Measurements from ENCODE around the gene POU5F1.
"Not testable (repeated sequence)": the region's sequence is repeated elsewhere in the genome, so short reads cannot be mapped to it uniquely, and the experiment has no call there.

The POU5F1 gene

DNA sequence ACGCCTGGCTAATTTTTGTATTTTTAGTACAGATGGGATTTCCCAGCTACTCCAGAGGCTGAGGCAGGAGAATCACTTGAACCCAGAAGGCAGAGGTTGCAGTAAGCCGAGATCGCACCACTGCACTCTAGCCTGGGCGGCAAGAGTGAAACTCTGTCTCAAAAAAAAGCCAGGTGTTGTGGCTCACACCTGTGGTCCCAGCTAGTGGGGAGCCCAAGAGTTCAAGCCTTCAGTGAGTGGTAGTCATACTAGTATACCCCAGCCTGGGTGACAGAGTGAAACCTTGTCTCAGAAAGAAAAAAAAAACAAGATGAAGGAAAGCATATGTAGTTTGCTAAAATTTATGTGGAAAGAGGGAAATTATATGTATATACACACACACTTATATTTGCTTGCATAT lies 20.0 kb upstream of the POU5F1 start:
- no peak for DNase-seq (ENCODE audit: low read depth)

DNA sequence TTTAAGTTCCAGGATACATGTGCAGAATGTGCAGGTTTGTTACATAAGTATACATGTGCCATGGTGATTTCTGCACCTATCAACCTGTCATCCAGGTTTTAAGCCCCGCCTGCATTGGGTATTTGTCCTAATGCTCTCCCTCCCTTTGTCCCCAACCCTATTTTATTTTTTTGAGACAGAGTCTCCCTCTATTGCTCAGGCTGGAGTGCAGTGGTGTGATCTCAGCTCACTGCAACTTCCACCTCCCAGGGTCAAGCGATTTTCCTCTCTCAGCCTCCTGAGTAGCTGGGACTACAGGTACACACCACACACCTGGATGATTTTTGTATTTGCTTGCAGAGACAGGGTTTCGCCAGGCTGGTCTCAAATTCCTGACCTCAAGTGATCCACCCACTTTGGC lies 18.7 kb upstream of the POU5F1 start:
- DNase-seq (ENCODE audit: low read depth): not testable (repeated sequence)

DNA sequence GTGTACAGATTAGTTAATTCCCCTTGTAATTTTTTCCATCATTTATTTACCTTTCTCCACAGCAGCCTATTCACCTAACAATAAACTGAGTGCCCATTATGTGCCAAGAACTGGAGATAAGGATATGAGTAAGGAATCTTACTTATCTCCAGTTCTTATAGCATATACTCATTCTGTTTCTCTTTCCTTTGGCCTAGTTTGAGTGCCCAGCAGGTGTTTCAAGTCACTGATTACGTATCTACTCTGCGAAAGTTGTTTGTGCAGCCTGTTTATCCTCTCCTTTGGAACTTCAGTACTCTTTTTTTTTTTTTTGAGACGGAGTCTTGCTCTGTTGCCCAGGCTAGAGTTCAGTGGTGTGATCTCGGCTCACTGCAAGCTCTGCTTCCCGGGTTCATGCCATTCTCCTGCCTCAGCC lies 17.3 kb upstream of the POU5F1 start:
- DNase-seq (ENCODE audit: low read depth): no peak

DNA sequence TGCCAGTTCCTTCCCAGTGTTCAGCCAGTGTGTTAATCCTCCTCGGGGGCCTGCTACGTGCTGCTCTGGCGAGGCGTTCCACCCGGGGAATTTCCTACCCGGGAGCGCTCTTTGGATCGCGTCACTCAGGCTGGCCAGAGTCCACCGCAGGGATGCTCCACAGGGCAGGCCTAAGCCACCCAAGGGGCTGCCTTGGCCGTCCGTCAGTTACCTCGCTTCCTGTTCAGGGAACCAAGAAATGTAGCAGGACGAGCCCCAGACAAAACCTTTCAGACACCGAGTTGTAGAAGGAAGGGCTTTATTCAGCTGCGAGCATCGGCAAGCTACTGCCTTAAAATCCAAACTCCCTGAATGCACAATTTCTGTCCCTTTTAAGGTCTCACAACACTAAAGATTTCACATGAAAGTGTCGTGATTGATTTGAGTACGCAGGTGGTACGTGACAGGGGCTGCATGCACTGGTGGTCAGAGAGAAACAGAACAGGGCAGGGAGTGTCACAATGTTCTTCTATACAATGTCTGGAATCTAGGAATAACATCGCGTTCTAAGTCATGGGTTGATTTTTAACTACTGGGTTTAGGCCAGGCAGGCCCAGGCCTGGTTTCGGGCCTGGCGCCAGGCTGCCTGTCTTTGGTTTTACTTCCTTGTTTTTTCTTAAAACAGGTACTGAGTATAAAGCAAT lies 15.7 kb upstream of the POU5F1 start:
- no peak for DNase-seq (ENCODE audit: low read depth)

DNA sequence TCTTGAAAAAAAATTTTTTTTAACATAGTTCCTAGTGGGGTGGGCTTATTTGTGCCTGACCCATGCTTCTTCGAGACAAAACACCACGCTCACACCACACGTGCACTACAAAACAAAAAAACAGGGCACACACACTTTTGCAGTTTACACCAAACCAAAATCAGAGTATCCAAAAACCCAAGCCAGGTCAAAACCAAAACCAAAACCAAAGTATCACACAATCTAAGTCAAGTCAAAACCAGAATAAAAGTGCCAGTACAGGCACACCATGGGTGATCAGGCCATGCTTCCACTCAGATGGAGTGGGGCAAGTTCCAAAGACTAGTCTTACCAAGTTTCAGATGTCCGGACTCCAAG lies 15.2 kb upstream of the POU5F1 start:
- DNase-seq (ENCODE audit: low read depth): not testable (repeated sequence)

DNA sequence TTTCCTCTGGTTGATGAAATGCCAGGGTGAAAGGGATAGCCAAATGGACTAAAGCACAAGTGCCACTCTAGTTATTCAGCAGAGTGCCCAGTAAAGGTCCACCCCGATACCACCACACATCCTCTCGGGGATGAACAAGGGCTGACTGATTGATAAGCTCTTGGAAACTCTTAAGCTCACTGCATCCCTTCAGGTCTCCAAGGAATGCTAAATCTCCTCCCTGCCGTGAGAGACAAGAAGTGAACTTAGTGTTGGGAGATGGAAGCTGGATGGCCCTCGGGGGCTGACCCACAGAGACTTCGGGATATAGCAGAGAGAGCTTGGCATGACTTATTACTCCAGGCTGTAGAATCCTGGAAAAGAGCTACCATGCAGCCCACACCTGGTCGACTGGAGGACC lies 13.4 kb upstream of the POU5F1 start:
- not testable (repeated sequence) for DNase-seq (ENCODE audit: low read depth)

DNA sequence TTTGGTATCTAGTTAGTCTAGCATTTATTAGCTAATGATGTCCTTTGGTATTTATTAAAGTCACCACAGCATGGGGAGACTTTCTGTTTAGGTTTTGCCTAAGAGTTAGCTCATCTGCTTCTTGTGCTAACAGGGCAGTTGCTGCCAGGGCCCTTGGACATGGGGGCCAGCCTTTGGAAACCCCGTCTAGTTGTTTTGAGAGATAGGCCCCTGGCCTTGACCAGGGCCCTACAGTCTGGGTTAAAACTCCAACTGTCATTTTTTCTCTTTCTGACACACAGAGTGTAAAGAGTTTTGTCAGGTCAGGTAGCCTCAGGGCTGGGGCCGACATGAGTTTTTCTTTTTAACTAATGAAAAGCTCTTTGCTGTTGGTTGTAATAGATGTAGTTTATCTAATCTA lies 12.8 kb upstream of the POU5F1 start:
- not testable (repeated sequence) for DNase-seq (ENCODE audit: low read depth)

DNA sequence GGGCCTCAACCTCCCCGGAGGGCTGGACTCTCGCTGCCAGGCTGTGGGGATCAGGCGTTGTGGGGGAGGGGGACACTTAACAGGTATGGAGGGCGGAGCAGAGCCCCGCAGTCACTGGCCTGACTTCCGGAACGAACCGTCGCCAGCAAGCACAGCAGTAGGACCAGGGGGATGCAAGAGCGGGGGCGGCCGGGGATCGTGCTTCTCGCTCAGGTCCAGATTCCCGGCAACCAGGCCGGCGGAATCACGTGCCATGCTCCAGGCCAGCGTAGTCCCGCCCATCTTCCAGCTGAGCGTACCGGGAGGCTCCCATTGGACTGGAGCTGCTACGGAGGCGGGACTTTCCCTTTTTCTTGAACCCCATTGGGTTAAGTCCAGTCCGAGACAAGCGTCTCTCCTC lies 10.0 kb upstream of the POU5F1 start:
- peak; percentile 26 for DNase-seq (ENCODE audit: low read depth)

DNA sequence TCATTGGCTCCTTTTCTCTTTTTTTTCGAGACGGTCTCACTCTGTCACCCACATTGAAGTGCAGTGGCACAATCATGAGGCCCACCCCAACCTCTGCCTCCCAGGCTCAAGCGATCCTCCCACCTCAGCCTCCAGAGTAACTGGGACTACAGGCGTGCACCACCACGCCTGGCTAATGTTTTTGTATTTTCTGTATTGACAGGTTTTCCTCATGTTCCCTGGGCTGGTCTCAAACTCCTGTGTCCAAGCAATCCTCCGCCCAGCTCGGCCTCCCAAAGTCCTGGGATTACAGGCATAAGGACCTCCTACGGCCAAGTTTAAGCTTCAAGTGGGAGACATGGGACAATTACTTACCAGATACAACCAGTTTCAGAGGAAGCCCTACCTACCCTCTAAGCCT lies 9.4 kb upstream of the POU5F1 start:
- no peak for DNase-seq (ENCODE audit: low read depth)

DNA sequence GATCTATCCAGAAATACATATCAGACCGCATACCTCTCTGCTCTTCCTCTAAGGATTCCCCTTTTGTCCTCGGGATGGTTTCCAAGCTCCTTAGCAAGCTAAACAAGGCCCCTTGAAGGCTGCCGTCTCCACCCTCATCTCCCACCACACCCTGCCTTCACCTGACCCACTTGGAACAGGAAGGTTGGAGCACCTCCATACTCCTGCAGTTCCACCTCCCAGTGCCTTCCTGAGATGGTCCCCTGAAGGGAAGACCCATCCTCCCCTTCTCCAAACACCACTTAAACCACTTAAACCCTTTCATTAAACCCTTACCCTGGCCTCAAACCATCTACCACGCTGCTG lies 8.5 kb upstream of the POU5F1 start:
- no peak for DNase-seq (ENCODE audit: low read depth)

DNA sequence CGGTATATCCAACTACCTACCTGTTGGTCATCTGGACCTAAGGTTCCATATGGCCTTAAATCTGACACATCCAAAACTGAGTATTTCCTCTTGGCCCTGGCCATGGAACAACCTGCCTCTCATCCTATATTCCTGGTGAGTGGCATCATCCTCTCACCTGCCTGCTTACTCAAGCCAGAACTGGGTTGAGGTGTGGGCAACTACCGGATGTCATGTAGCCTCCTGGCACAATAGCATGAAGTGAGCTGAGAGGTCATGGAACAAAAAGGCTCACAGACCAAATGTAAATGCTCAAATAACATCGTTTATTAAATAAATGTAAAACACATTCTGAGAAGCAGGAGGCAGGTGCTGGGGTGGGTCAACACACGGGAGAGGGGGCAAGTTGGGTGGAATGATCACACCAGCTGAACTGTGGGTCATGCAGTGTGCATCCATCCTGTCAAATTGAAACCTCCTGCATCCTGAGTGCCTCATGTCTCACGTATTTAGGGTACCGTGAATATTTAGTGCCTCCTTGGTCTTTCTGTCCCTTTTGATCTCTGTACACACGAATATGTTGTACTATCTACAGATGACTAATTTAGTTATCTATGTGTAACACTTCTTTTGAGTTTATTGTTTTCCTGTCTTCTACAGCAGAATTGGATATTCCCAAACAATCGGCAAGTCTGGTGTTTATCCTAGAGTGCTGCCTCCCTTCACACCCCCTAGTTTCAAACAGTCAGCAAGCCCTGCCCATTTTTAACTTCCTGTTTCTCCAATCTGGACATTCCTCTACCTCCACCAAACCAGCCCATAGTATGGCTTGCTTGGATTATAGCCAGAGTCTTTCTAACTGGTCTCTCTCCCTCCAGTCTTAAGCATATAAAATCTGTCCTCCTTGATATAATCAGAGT lies 7.9 kb upstream of the POU5F1 start:
- no peak for DNase-seq (ENCODE audit: low read depth)

DNA sequence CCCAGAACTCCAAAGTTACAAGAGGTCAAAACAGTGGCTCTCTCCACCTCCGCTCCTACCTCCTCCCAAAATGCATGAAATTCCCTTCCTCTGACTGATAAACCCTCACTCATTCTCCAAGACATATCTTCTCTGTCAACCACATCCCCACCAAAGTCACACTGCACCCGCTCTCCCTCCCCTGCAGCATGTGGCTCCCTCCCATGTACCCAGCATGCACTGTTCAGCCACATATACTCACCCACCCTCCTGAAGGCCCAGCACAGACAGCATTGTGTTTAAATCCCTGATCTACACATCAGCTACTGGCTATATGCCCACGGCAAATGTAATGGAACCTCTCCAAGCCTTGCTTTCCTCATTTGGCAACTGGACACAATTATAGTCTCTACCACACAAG lies 5.5 kb upstream of the POU5F1 start:
- DNase-seq (ENCODE audit: low read depth): no peak

DNA sequence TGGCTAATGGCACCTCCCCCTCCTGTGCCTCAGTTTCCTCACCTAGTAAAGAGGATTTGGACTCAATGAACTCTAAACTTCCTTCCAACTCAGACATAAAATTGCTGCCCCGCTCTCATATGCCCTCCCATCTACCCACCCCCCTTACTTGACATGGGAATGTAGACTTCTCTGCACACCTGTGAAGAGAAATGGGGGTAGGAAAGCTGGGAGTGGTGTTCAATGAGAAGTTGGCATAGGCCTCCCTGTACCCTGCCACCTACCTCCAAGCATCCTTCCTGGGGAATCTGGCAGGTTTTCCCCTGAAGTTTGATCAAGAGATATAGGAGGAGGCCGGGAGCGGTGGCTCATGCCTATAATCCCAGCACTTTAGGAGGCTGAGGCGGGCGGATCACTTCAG lies 3.9 kb upstream of the POU5F1 start:
- no peak for DNase-seq (ENCODE audit: low read depth)

DNA sequence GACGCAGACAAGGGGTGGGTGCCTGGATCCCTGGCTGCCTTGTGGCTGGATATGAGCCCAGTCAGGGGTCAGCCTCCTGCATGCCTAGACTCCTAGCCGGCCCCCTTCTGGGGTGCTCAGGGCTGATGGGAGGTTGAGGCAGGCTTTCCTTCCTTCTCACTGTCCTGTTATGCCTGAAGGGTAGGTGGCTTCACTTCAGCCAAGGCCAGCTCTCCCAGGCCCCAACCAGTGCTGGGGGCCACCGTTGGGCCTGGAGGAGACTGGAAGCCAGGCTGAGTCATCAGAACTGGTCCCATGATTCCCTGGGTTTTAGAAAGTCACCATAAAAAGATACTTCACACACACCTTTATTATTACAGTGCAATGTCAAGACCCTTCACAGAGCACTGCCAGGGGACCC lies 2.9 kb upstream of the POU5F1 start:
- DNase-seq (ENCODE audit: low read depth): no peak

DNA sequence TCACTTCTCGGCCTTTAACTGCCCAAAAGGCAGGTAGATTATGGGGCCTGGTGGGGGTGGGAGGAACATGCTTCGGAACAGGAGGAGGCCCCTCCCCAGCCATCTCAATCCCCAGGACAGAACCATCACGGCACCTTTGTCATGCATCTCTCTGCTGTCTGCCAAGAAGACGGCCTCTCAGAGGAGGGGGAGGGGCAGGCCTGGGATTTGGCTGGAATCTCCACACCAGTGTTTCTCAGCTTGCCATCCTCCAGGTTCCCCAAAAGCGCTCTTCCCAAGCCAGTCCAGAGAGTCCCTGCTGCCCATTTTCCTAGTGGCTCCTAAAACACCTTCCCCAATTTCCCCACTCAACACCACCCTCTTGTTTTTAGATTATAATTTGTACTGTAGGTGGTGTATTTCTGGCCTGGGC lies 2.5 kb upstream of the POU5F1 start:
- no peak for DNase-seq (ENCODE audit: low read depth)

DNA sequence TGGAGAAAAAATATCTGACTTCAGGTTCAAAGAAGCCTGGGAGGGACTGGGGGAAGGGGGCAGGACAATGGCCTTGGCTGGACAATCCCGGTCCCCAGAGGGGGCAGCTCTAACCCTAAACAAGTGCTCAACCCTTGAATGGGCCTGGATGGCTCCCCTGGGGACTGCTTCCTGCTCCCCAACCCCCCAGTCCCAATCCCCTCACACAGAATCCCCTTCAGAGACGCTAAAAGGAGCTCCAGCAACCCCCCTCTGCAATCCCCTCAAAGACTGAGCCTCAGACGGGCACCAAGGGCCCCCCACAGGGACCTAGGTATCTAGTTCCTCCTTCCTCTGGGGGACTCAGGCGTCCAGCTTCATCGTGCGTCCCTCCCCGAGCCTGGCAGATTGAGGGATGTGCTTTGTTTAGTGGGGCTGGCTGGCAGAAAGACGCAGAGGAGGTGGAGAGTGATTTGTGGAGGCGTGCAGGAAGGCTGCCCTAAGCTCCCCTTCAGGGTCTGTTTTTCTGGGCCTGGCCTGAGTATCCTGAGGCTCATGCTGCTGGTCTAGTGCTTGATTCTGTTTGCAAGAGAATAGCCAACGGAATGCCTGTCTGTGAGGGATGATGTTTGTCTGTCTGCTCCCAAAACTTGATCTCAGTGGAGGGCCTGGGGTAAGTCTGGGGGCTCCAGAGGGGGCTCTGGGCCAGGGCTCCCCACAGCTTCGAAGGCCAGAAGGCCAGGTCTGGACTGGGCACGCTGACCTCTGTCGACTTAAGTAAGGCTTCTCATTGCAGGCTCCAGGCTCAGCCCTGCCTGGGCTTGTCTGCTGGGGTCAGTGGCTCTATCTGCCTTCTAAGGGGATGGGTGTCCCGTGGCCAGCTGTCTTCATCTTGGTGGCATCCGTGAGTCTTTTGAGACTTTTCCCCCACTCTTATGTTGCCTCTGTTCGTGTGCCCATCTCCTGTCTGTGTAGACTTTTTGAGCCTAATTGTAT lies 1.7 kb upstream of the POU5F1 start:
- DNase-seq (ENCODE audit: low read depth): no peak

DNA sequence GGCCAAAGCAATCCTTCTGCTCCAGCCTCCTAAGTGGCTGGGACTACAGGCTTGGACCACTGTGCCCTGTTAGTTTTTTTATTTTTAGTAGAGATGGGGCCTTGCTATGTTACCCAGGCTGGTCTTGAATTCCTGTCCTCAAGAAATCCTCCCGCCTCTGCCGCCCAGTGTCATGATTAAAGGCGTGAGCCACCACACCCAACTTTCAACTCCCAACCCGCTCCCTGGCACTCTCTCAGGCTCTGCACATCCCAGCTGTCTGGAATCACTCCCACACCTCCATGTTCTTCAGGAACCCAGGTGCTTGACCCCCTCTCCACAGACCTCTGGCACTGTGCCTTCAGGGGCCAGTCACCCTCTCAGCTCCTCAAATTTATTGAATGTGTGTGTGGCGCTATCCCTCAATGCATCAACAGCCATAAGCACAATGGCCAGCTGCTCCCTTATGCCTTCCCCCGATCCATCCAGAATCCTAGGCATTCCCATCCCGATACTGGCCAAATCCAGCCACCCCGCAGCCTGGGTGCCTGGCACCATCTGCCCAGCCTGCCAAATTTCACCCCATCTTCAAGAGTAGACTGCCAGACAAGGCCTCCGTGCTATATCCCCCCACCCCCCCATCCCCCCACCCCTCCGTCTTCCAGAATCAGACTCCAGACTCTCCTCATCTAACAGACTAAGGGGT lies 647 bp upstream of the POU5F1 start:
- DNase-seq (ENCODE audit: low read depth): no peak

DNA sequence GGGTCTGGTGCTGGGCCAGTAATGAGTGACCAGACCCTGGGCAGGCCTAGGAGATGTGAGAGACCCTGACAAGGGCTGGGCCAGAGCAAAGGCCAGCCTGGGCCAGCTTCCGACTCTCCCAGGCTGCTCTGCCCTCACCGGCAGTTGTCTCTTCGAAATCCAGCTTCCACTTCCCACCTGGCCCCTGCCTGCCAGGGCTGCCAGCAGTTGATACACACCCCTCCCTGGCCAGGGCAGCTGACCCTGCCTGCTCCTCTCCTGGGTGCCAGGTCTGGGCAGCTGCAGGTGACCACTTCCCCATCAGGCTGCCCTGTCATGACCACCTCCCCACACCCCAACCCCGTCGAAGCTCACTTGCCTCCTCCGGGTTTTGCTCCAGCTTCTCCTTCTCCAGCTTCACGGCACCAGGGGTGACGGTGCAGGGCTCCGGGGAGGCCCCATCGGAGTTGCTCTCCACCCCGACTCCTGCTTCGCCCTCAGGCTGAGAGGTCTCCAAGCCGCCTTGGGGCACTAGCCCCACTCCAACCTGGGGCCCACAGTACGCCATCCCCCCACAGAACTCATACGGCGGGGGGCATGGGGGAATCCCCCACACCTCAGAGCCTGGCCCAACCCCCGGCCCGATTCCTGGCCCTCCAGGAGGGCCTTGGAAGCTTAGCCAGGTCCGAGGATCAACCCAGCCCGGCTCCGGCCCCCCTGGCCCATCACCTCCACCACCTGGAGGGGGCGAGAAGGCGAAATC lies 453 bp downstream of the POU5F1 start:
- DNase-seq (ENCODE audit: low read depth): not testable (repeated sequence)

DNA sequence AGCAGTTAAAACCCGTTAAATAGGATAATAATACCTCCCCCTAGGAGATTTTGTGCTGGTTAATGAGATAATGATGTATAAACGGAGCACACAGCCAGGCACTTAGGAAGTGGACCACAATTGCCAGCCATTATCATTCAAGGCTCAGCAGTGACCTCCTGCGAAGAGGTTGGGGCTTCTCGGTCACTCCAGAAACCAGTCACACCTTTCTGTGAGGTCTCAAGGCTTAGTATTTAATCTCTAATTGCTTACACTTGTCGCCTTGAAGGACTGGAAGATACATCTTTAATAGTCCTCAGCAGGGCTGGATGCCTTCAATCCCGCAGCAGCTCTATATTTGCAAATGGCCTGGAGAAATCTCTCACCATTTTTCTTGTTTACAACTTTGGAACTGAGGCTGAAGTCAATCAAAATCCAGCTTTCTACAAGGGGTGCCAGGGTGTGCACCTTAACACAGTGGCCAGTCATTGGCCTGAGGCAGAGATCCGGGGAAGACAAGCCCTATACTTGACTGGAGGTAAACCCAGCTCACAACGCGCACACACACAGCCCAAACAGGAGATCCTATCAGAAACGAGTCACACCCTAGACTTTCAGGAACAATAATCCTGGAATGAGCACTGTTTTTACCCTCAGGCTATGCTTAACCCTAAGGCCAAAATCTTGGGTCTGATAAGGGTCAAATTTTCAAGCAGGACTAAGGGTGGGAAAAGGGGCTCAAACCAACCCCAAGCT lies 1.2 kb downstream of the POU5F1 start:
- DNase-seq (ENCODE audit: low read depth): no peak

DNA sequence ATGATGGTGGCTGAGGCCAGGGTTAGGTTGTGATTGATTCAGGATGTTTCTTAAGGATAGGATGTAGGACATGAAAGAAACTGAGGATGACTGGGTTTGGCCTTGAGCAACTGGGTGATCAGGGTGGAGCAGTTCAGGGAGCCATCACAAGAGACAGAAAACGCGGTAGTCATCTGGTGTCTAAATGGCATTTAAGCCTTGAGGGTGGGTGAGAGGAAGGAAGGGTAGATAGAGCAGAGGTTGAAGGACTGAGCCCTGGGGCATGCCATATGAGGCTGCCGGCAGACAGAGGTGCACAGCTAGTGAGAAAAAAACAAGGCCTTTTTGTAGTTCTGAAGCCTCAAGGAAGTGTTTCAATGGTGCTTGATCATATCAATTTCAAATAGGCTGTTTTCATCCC lies 1.9 kb downstream of the POU5F1 start:
- no peak for DNase-seq (ENCODE audit: low read depth)

DNA sequence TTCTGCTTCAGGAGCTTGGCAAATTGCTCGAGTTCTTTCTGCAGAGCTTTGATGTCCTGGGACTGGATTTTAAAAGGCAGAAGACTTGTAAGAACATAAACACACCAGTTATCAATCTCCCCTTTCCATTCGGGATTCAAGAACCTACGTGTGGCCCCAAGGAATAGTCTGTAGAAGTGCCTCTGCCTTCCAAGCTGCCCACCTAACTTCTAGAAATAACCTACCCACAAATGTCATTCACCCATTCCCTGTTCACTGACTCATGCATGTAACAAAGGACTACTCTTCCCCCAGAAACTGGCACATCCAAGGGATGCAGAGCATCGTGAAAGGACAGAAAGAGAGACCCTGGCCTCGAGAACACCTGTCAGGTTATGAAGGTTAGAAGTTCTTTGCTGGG lies 4.5 kb downstream of the POU5F1 start:
- DNase-seq (ENCODE audit: low read depth): no peak
